Measurements from ENCODE around the gene GPR162. TPM values are rescaled to one million over a fixed set of nuclear protein-coding genes. Genes with fewer than 3 reads are reported as not detected.

GPR162 gene
- total RNA-seq (1.2 and 2.3 TPM in 2 replicates), polyA plus RNA-seq (2.3 and 6.2 TPM in 2 replicates)

GRCh38 chr12:6821591-6822425 lies at the start of gene GPR162:
Gene GPR162 (plus strand): TSS chr12:6821821. CDS start chr12:6823899, 2,078 bp downstream.
- Histone ChIP-seq H3K27me3 (peaks cover 5% of the 10 kb centered on the region), H3K9me3 (ENCODE audit: low read depth) (no peaks in the 10 kb centered on the region), H3K4me1 (ENCODE audit: insufficient read depth) (peaks cover 10% of the 10 kb centered on the region), H3K27ac (no peak within 1 kb of the TSS), H3K4me2 (peak within 1 kb of the TSS; percentile 88), H3K36me3 (replicated peaks; ENCODE audit: insufficient read depth, low read depth) (no peaks in the 10 kb centered on the region), H3K79me2 (no peaks in the 10 kb centered on the region), H2AFZ (peak within 1 kb of the TSS; percentile 50), H3K4me3 (peak within 1 kb of the TSS; percentile 44), H3K9me2 (replicated peaks; ENCODE audit: insufficient read depth) (no peaks in the 10 kb centered on the region), H4K20me1 (ENCODE audit: insufficient read depth, poor library complexity, severe bottlenecking) (no peaks in the 10 kb centered on the region)
- DNase-seq (ENCODE audit: low spot score) = peak; percentile 82
- WGBS (ENCODE audit: low lambda C conversion rate, missing lambda C conversion rate) = 5% methylated on average over 10 of the region's 28 CpGs
- TF ChIP-seq EZH2phosphoT487 (IDR thresholded peaks at IDR 0.05; ENCODE audit: low read depth, severe bottlenecking, unreplicated experiment) (no peak), CTCF (IDR thresholded peaks at IDR 0.05; ENCODE audit: poor library complexity) (no peak), EZH2 (IDR thresholded peaks at IDR 0.05; ENCODE audit: borderline replicate concordance) (no peak)

GRCh38 chr12:6772331-6772695 lies 49.3 kb upstream of the GPR162 start, which contains the start of gene LAG3:
Gene LAG3 (plus strand): TSS chr12:6772520. CDS start chr12:6772853, 333 bp downstream.
- H3K79me2 ChIP-seq = peaks cover 27% of the 10 kb centered on the region
- H3K4me1 ChIP-seq (ENCODE audit: insufficient read depth) = peaks cover 38% of the 10 kb centered on the region
- DNase-seq (ENCODE audit: low spot score) = no peak
- 100% methylated on average over 1 of the region's 15 CpGs for WGBS (ENCODE audit: low lambda C conversion rate, missing lambda C conversion rate)
- no peaks in the 10 kb centered on the region for H3K9me3 ChIP-seq (ENCODE audit: low read depth)
- no peak for TF ChIP-seq EZH2 (IDR thresholded peaks at IDR 0.05; ENCODE audit: borderline replicate concordance)
- no peak for TF ChIP-seq EZH2phosphoT487 (IDR thresholded peaks at IDR 0.05; ENCODE audit: low read depth, severe bottlenecking, unreplicated experiment)
- TF ChIP-seq CTCF (IDR thresholded peaks at IDR 0.05; ENCODE audit: poor library complexity) = no peak
- H2AFZ ChIP-seq = no peak within 1 kb of the TSS
- no peaks in the 10 kb centered on the region for H3K27me3 ChIP-seq
- H4K20me1 ChIP-seq (ENCODE audit: insufficient read depth, poor library complexity, severe bottlenecking) = peaks cover 26% of the 10 kb centered on the region
- no peaks in the 10 kb centered on the region for H3K36me3 ChIP-seq (replicated peaks; ENCODE audit: insufficient read depth, low read depth)
- no peak within 1 kb of the TSS for H3K4me3 ChIP-seq
- H3K9me2 ChIP-seq (replicated peaks; ENCODE audit: insufficient read depth) = no peaks in the 10 kb centered on the region
- peak within 1 kb of the TSS; percentile 70 for H3K4me2 ChIP-seq
- H3K27ac ChIP-seq = no peak within 1 kb of the TSS

GRCh38 chr12:6772726-6773589 lies 48.7 kb upstream of the GPR162 start:
- Histone ChIP-seq H4K20me1 (ENCODE audit: insufficient read depth, poor library complexity, severe bottlenecking) (peaks cover 19% of the 10 kb centered on the region), H3K36me3 (replicated peaks; ENCODE audit: insufficient read depth, low read depth) (no peaks in the 10 kb centered on the region), H3K4me2 (peak overlapping the region; percentile 70), H3K9me2 (replicated peaks; ENCODE audit: insufficient read depth) (no peaks in the 10 kb centered on the region), H3K9me3 (ENCODE audit: low read depth) (no peaks in the 10 kb centered on the region), H2AFZ (no peak overlapping the region), H3K4me1 (ENCODE audit: insufficient read depth) (peaks cover 37% of the 10 kb centered on the region), H3K79me2 (peaks cover 20% of the 10 kb centered on the region), H3K4me3 (no peak overlapping the region), H3K27me3 (no peaks in the 10 kb centered on the region), H3K27ac (no peak overlapping the region)
- no peak for DNase-seq (ENCODE audit: low spot score)
- no peak for TF ChIP-seq EZH2phosphoT487 (IDR thresholded peaks at IDR 0.05; ENCODE audit: low read depth, severe bottlenecking, unreplicated experiment)
- TF ChIP-seq EZH2 (IDR thresholded peaks at IDR 0.05; ENCODE audit: borderline replicate concordance) = no peak
- no peak for TF ChIP-seq CTCF (IDR thresholded peaks at IDR 0.05; ENCODE audit: poor library complexity)
- WGBS (ENCODE audit: low lambda C conversion rate, missing lambda C conversion rate) = 54% methylated on average over 21 of the region's 21 CpGs

Measured in hepatocyte (in vitro differentiated cells).